ENCODE results near the gene KRT10. TPM values are rescaled to one million over a fixed set of nuclear protein-coding genes. Genes with fewer than 3 reads are reported as not detected.

The KRT10 gene
- total and polyA plus RNA-seq, 8 donors: 0.58 to 49.0 (median 14.8) TPM

DNA sequence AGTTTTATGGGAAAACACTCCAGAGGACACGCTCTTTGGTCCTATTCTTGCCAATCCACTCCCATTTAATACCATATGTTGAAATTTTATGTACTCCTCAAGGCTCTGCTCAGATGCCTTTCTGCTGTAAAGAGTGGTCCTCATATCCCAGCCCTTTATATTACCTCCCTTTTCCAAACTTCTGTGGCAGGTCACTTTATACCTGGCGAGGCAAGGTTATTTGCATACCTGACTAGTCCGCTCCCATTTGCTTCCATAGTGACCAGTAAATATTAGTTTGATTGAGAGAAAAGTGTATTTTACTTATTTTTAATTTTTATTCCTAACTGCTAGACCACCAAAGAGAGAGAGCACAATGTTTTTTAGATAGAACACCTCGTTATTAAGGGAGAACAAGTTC lies 27.3 kb upstream of the KRT10 start:
- intact Hi-C loops (cut with DNase I; ENCODE audit: low total_unique reads): no loop called here
- H3K27ac ChIP-seq: no peak overlapping the region
- TF ChIP-seq POLR2AphosphoS5 (IDR thresholded peaks at IDR 0.05): no peak
- no peak for TF ChIP-seq EP300 (IDR thresholded peaks at IDR 0.05)
- TF ChIP-seq POLR2A (IDR thresholded peaks at IDR 0.05): no peak
- TF ChIP-seq, protein P1, sequence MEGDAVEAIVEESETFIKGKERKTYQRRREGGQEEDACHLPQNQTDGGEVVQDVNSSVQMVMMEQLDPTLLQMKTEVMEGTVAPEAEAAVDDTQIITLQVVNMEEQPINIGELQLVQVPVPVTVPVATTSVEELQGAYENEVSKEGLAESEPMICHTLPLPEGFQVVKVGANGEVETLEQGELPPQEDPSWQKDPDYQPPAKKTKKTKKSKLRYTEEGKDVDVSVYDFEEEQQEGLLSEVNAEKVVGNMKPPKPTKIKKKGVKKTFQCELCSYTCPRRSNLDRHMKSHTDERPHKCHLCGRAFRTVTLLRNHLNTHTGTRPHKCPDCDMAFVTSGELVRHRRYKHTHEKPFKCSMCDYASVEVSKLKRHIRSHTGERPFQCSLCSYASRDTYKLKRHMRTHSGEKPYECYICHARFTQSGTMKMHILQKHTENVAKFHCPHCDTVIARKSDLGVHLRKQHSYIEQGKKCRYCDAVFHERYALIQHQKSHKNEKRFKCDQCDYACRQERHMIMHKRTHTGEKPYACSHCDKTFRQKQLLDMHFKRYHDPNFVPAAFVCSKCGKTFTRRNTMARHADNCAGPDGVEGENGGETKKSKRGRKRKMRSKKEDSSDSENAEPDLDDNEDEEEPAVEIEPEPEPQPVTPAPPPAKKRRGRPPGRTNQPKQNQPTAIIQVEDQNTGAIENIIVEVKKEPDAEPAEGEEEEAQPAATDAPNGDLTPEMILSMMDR (IDR thresholded peaks at IDR 0.05): no peak
- H3K4me1 ChIP-seq: no peaks in the 10 kb centered on the region
- H3K9me3 ChIP-seq: no peaks in the 10 kb centered on the region
- H3K4me3 ChIP-seq: no peak overlapping the region
- H3K36me3 ChIP-seq: no peaks in the 10 kb centered on the region
- DNase-seq: no peak
- H3K27me3 ChIP-seq: peaks cover 0 to 21% (median 0%) of the 10 kb centered on the region in 3 donors
- 85 to 89% (median 86%) methylated on average over 4 of the region's 4 CpGs for whole genome bisulfite sequencing, 5 donors

DNA sequence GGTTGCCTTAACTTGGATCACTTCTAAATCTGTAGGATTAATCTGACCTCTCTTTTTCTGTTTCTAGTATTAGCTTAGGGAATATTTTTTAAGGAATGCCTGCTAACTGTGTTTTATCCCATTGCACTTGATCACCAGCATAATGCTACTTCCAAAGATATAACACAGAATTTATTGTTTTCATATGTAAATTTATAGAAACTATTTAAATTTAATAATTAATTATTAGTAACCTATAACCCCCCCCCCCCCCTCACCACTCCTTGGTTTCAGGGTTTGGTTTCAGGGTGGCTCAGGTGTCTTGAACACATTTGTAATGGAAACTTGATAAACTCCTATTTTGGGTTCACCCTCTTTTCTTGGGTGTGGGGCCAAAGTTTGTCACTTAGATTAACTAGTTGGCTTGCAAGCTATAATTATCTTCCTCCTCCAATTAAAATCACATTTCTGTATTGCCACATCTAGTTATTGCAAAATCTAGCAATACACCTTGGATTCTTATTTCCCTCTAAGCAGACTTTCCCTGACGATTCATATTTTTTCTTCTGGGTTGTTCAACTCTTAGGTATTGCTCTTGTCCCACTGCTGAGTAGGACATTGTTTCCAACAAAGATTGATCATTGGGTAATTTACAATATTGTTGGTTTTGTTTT lies 26.3 kb upstream of the KRT10 start:
- TF ChIP-seq EP300 (IDR thresholded peaks at IDR 0.05) (no peak), POLR2A (IDR thresholded peaks at IDR 0.05) (no peak), POLR2AphosphoS5 (IDR thresholded peaks at IDR 0.05) (no peak)
- TF ChIP-seq, protein P1 (IDR thresholded peaks at IDR 0.05): no peak
- H3K27me3 ChIP-seq: peaks cover 0 to 25% (median 0%) of the 10 kb centered on the region in 3 donors
- no peak overlapping the region for H3K27ac ChIP-seq
- H3K9me3 ChIP-seq: no peaks in the 10 kb centered on the region
- H3K4me1 ChIP-seq: no peaks in the 10 kb centered on the region
- no peaks in the 10 kb centered on the region for H3K36me3 ChIP-seq
- DNase-seq: no peak
- no peak overlapping the region for H3K4me3 ChIP-seq
- intact Hi-C loops (cut with DNase I; ENCODE audit: low total_unique reads): no loop called here
- WGBS, 5 donors: 88 to 95% (median 93%) methylated on average over 1 of the region's 1 CpG

DNA sequence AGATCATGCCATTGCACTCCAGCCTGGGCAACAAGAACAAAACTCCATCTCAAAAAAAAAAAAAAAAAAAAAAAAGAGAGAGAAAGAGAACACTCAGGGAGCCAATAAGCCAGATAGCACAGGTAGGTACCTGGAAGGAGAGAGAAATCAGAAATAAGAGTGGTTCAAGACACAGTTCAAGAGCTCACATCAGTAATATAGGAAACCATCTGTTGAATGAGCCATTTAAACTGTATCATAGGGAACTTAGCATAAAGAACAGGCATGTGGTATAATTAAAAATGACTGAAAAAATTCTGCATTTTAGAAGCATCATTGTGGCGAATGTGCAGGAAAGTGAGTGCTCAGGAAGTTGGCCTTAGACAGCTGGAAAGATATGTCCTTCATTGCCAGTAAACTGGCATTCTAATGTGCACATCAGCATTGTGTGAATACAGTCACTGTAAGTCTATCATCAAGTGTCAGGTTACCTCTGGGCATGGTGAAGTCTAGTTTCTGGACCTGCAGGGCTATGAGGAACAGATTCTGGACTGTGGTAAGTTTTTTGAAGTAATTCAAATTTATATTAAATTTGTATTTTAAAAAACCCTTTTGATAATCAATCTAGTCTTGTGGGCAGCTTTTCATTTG lies 24.2 kb upstream of the KRT10 start:
- no peak overlapping the region for H3K4me3 ChIP-seq
- H3K36me3 ChIP-seq: no peaks in the 10 kb centered on the region
- no peaks in the 10 kb centered on the region for H3K4me1 ChIP-seq
- no peak for DNase-seq
- no peak overlapping the region for H3K27ac ChIP-seq
- peaks cover 0 to 35% (median 4%) of the 10 kb centered on the region in 3 donors for H3K27me3 ChIP-seq
- TF ChIP-seq EP300 (IDR thresholded peaks at IDR 0.05): no peak
- no peak for TF ChIP-seq POLR2AphosphoS5 (IDR thresholded peaks at IDR 0.05)
- no peak for TF ChIP-seq POLR2A (IDR thresholded peaks at IDR 0.05)
- TF ChIP-seq, protein P1 (IDR thresholded peaks at IDR 0.05): no peak
- intact Hi-C loops (cut with DNase I; ENCODE audit: low total_unique reads): no loop called here
- WGBS, 5 donors: 72 to 86% (median 79%) methylated on average over 1 of the region's 1 CpG
- no peaks in the 10 kb centered on the region for H3K9me3 ChIP-seq

DNA sequence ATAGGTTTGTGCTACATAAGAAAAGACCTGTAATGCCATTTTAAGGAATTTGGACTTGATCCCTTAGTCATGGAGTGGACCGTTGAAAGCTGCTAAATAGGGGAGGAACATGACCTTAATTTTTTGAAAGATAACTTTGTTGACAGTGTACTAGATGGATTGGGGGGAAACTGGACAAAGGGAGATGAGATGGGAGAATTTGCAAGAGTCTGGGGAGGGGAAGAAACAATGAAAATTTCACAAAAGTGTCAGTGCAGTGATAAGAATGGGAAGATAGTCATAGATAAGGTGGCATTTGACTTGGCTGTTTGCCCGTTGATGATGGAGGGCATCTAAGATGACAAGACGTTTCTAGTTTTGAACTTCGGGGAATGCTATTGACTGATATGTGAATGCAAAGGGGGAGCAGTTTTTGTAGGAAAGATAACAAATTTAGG lies 22.3 kb upstream of the KRT10 start:
- Histone ChIP-seq H3K27me3 (peaks cover 0 to 32% (median 4%) of the 10 kb centered on the region in 3 donors), H3K36me3 (no peaks in the 10 kb centered on the region), H3K9me3 (no peaks in the 10 kb centered on the region), H3K27ac (no peak overlapping the region), H3K4me3 (no peak overlapping the region), H3K4me1 (no peaks in the 10 kb centered on the region)
- no peak for DNase-seq
- intact Hi-C loops (cut with DNase I; ENCODE audit: low total_unique reads): no loop called here
- no peak for TF ChIP-seq POLR2A (IDR thresholded peaks at IDR 0.05)
- no peak for TF ChIP-seq POLR2AphosphoS5 (IDR thresholded peaks at IDR 0.05)
- TF ChIP-seq, protein P1 (IDR thresholded peaks at IDR 0.05): no peak
- no peak for TF ChIP-seq EP300 (IDR thresholded peaks at IDR 0.05)
- WGBS, 5 donors: 46 to 62% (median 51%) methylated on average over 4 of the region's 4 CpGs
